Measurements from ENCODE around the gene FOXK2.

FOXK2 gene

GRCh38 chr17:82613283-82614094, 94.0 kb downstream of the FOXK2 start:
- no peak for DNase-seq

GRCh38 chr17:82614095-82614631, 94.6 kb downstream of the FOXK2 start:
- DNase-seq, result no peak

- no peak for DNase-seq
Observed at GRCh38 chr17:82615084-82616020, 95.8 kb downstream of the FOXK2 start.

GRCh38 chr17:82616021-82616711, 96.6 kb downstream of the FOXK2 start:
- no peak for DNase-seq

- no peak for DNase-seq
Observed at GRCh38 chr17:82619211-82619610, 99.7 kb downstream of the FOXK2 start.

GRCh38 chr17:82619641-82620040, 100.1 kb downstream of the FOXK2 start:
- DNase-seq, result no peak

- DNase-seq, result no peak
Observed at GRCh38 chr17:82623707-82624106, 104.2 kb downstream of the FOXK2 start.

- DNase-seq, result no peak
Observed at GRCh38 chr17:82627405-82627804, 107.9 kb downstream of the FOXK2 start.

- DNase-seq, result no peak
Observed at GRCh38 chr17:82629748-82630147, 110.2 kb downstream of the FOXK2 start.

GRCh38 chr17:82630212-82630611, 110.7 kb downstream of the FOXK2 start:
- no peak for DNase-seq

- DNase-seq, result no peak
Observed at GRCh38 chr17:82631544-82631943, 112.0 kb downstream of the FOXK2 start.

- no peak for DNase-seq
Observed at GRCh38 chr17:82632451-82632850, 112.9 kb downstream of the FOXK2 start.

- no peak for DNase-seq
Observed at GRCh38 chr17:82633343-82633742, 113.8 kb downstream of the FOXK2 start.

GRCh38 chr17:82636626-82637598, 117.4 kb downstream of the FOXK2 start:
- no peak for DNase-seq

GRCh38 chr17:82638183-82638773, 118.7 kb downstream of the FOXK2 start:
- no peak for DNase-seq

- DNase-seq, result no peak
Observed at GRCh38 chr17:82639628-82640027, 120.1 kb downstream of the FOXK2 start.

GRCh38 chr17:82640036-82640435, 120.5 kb downstream of the FOXK2 start:
- no peak for DNase-seq

GRCh38 chr17:82642022-82642421, 122.5 kb downstream of the FOXK2 start:
- DNase-seq, result no peak

GRCh38 chr17:82644148-82644547, 124.6 kb downstream of the FOXK2 start:
- DNase-seq, result no peak

GRCh38 chr17:82645516-82645915, 126.0 kb downstream of the FOXK2 start:
- no peak for DNase-seq

GRCh38 chr17:82647593-82648164, 128.1 kb downstream of the FOXK2 start:
- no peak for DNase-seq
